ENCODE data around the gene NEK6. TPM values are rescaled to one million over a fixed set of nuclear protein-coding genes. Genes with fewer than 3 reads are reported as not detected.

The NEK6 gene
- total RNA-seq, 1 donor: 64.3 TPM

GRCh38 chr9:124376329-124376728, 118.6 kb downstream of the NEK6 start:
- no peak overlapping the region for H3K4me3 ChIP-seq (ENCODE audit: low read depth, low read length)
- TF ChIP-seq CTCF (IDR thresholded peaks at IDR 0.05; ENCODE audit: insufficient read depth, low read length): no peak
- no peak for DNase-seq (ENCODE audit: low read depth)

GRCh38 chr9:124377551-124378406, 120.0 kb downstream of the NEK6 start:
- TF ChIP-seq CTCF (IDR thresholded peaks at IDR 0.05; ENCODE audit: insufficient read depth, low read length): no peak
- no peak overlapping the region for H3K4me3 ChIP-seq (ENCODE audit: low read depth, low read length)
- no peak for DNase-seq (ENCODE audit: low read depth)

GRCh38 chr9:124381170-124381945, 123.6 kb downstream of the NEK6 start:
- no peak overlapping the region for H3K4me3 ChIP-seq (ENCODE audit: low read depth, low read length)
- DNase-seq (ENCODE audit: low read depth): no peak
- TF ChIP-seq CTCF (IDR thresholded peaks at IDR 0.05; ENCODE audit: insufficient read depth, low read length): no peak

- DNase-seq (ENCODE audit: low read depth): no peak
- no peak for TF ChIP-seq CTCF (IDR thresholded peaks at IDR 0.05; ENCODE audit: insufficient read depth, low read length)
- H3K4me3 ChIP-seq (ENCODE audit: low read depth, low read length): no peak overlapping the region
These were observed 126.5 kb downstream of the NEK6 start for GRCh38 chr9:124384210-124384609.

GRCh38 chr9:124384846-124385245, 127.1 kb downstream of the NEK6 start:
- H3K4me3 ChIP-seq (ENCODE audit: low read depth, low read length): no peak overlapping the region
- no peak for DNase-seq (ENCODE audit: low read depth)
- TF ChIP-seq CTCF (IDR thresholded peaks at IDR 0.05; ENCODE audit: insufficient read depth, low read length): no peak

- no peak for DNase-seq (ENCODE audit: low read depth)
- no peak for TF ChIP-seq CTCF (IDR thresholded peaks at IDR 0.05; ENCODE audit: insufficient read depth, low read length)
- H3K4me3 ChIP-seq (ENCODE audit: low read depth, low read length): no peak overlapping the region
These were observed 127.9 kb downstream of the NEK6 start for GRCh38 chr9:124385623-124386022.

Data from fibroblast of the aortic adventitia (primary cell).